CD4-positive, alpha-beta memory T cell (primary cell): ENCODE measurements around the gene GDF9. TPM values are rescaled to one million over a fixed set of nuclear protein-coding genes. Genes with fewer than 3 reads are reported as not detected.
"Not testable (repeated sequence)": the region's sequence is repeated elsewhere in the genome, so short reads cannot be mapped to it uniquely, and the experiment has no call there.

Source experiments
- CTCF ChIA-PET: fragments of 350-600 bp; sonication (Branson Sonifier 250); formaldehyde crosslinking; loops from one replicate; lab custom pipeline; 2021; ENCODE audit warnings: inconsistent platforms; ENCODE audit not compliant: partially characterized antibody; lab: Charles Lee
- POLR2A ChIA-PET: fragments of 350-600 bp; sonication (Branson Sonifier 250); formaldehyde crosslinking; loops from one replicate; lab custom pipeline; 2021; ENCODE audit not compliant: partially characterized antibody; lab: Charles Lee
- DNase-seq, 5 donors: peaks; one replicate each; pipeline versions ENCODE4 v3.0.0 to v3.0.0-alpha.2; 2020 to 2022; ENCODE audit warnings: mixed read lengths in 1 of 5
- H3K27ac ChIP-seq: one replicate; pipeline ENCODE4 v1.7.0; 2013; ENCODE audit warnings: low read depth, low read length
- H3K27me3 ChIP-seq: 2 replicates; pipeline ENCODE4 v1.7.0; 2013; ENCODE audit warnings: mild to moderate bottlenecking, low read length, moderate library complexity; ENCODE audit not compliant: insufficient read depth
- H3K36me3 ChIP-seq: 2 replicates; pipeline ENCODE4 v1.7.0; 2013; ENCODE audit warnings: mild to moderate bottlenecking, low read length, moderate library complexity; ENCODE audit not compliant: insufficient read depth
- H3K4me1 ChIP-seq: 2 replicates; pipeline ENCODE4 v1.7.0; 2013; ENCODE audit warnings: mild to moderate bottlenecking, low read length, moderate library complexity; ENCODE audit not compliant: insufficient read depth
- H3K4me3 ChIP-seq, 2 donors: one replicate each; pipeline ENCODE4 v1.7.0; 2013; ENCODE audit warnings: low read length in 2 of 2, mild to moderate bottlenecking in 1 of 2
- H3K9me3 ChIP-seq, 2 donors: one replicate each; pipeline ENCODE4 v1.7.0; 2013; ENCODE audit warnings: low read length in 2 of 2, control low read depth in 1 of 2; ENCODE audit not compliant: control insufficient read depth in 1 of 2
- H3K27ac Mint-ChIP-seq, 7 donors: one replicate each; pipeline ENCODE4 v1.8.0; 2020 to 2021; ENCODE audit warnings: mixed read lengths in 7 of 7, mild to moderate bottlenecking in 6 of 7, inconsistent platforms in 3 of 7, moderate library complexity in 3 of 7
- H3K27me3 Mint-ChIP-seq, 2 donors: one replicate each; pipeline ENCODE4 v1.8.0; 2020 to 2021; ENCODE audit warnings: mixed read lengths in 2 of 2
- H3K36me3 Mint-ChIP-seq, 2 donors: one replicate each; pipeline ENCODE4 v1.8.0; 2020 to 2021; ENCODE audit warnings: mixed read lengths in 2 of 2, inconsistent platforms in 1 of 2, mild to moderate bottlenecking in 1 of 2
- H3K4me1 Mint-ChIP-seq, 4 donors: one replicate each; pipeline ENCODE4 v1.8.0; 2020 to 2021; ENCODE audit warnings: mixed read lengths in 4 of 4, mild to moderate bottlenecking in 1 of 4
- H3K4me3 Mint-ChIP-seq, 8 donors: one replicate each; pipeline ENCODE4 v1.8.0; 2020 to 2021; ENCODE audit warnings: mixed read lengths in 8 of 8, mild to moderate bottlenecking in 7 of 8, moderate library complexity in 6 of 8, inconsistent platforms in 3 of 8
- H3K9me3 Mint-ChIP-seq, 8 donors: one replicate each; pipeline ENCODE4 v1.8.0; 2020 to 2021; ENCODE audit warnings: mixed read lengths in 8 of 8, mild to moderate bottlenecking in 5 of 8, inconsistent platforms in 3 of 8, moderate library complexity in 1 of 8
- intact Hi-C: fragments of 100-400 bp; cut with micrococcal nuclease; formaldehyde crosslinking; loops from one replicate; pipeline ENCODE4 v1.15.1; 2023
- polyA plus RNA-seq, 2 donors: library from polyadenylated mRNA; unstranded; fragments of 300-500 nt; fragmentation: Illumina TruSeq; gene quantifications; one replicate each; pipeline ENCODE4 v1.2.3, GENCODE V29; 2021
- total RNA-seq, 2 experiments: library from RNA; stranded (reverse); gene quantifications; one replicate each; pipeline ENCODE4 v1.2.3, GENCODE V29; 2021

GDF9 gene
- total and polyA plus RNA-seq, 4 experiments from 2014 or later, result 0.13 to 1.9 (median 0.72) TPM

DNA sequence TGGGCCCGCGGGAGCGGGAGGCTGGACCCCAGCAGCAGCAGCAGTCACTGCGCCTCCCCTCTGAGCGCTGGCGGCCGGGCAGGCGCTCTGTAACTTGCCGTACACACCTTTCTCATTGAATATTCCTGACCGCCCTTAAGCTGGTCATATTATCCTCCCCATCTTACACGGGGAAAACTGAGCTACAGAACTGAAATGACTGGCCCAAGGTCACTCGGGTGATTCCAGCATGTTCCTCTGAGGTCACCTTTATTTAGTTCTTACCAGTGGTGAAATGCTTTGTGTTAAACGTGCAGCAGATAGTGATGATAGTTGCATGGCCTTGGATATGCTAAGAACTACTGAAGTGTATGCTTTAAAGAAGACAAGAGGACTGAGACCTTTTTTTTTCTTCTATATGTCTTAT, 780 bp upstream of the GDF9 start:
- H3K27me3 ChIP-seq, result no peaks in the 10 kb centered on the region
- peaks cover 8% of the 10 kb centered on the region for H3K36me3 ChIP-seq
- Mint-ChIP-seq H3K9me3 (no peaks in the 10 kb centered on the region), H3K4me3 (peak overlapping the region; percentile 95 to 100 (median 100)), H3K27ac (peak overlapping the region; percentile 96 to 100 (median 100)), H3K27me3 (no peaks in the 10 kb centered on the region), H3K36me3 (peaks cover 12 to 34% of the 10 kb centered on the region in 2 donors), H3K4me1 (peaks cover 18 to 29% (median 22%) of the 10 kb centered on the region in 4 donors)
- peak overlapping the region; percentile 79 to 90 for H3K4me3 ChIP-seq
- ChIA-PET CTCF (interaction anchor here (1.5 to 4.3 kb wide), 2 partner anchors 16 to 341 kb away, joined by 3 to 23 read pairs; no protein-coding TSS in a partner anchor), POLR2A (interaction anchor here (0.7 to 2.4 kb wide), 9 partner anchors 10 to 456 kb away, joined by 3 to 18 read pairs (median 5); partner anchors contain the start of genes AFF4, HSPA4 and IRF1)
- intact Hi-C loops, result loop anchor here (2.0 to 5.0 kb wide), 2 partner anchors 96 to 120 kb away; partner anchors contain the start of genes AFF4 and CCNI2
- no peaks in the 10 kb centered on the region for H3K9me3 ChIP-seq
- peaks cover 21% of the 10 kb centered on the region for H3K4me1 ChIP-seq
- H3K27ac ChIP-seq, result peak overlapping the region; percentile 93
- no peak for DNase-seq

DNA sequence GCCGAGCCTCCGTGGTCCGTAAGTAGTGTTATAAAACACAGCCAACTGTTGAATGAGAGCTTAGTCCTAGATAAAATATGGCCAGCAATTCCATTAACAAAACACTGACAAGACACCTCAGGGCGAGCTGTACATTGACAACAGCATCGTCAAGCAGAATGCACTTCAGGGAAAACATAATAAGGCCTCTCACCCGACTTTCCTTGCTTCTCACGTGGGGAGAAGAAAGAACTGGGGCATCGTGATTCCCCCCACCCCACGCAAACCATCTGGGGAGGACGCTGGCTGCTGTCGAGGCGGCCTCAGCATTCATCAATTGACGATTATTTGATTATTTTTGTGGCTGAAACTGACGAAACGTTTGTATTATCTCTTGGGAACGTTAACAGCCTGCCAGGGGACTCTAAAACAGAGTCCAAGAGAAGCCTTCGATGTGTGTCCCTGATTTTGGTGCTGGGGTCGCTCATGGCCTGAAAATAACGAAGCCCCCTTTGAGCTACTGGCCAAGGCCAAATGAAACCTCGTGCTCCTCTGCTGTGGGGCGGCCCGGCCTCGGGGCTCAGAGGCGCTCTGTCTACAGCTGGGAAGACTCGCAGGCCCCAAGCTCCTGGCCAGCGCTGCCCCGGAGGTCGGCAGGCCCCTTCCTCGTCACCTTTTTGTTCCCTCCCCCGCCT, 464 bp downstream of the GDF9 start:
- no peaks in the 10 kb centered on the region for H3K9me3 ChIP-seq
- no peaks in the 10 kb centered on the region for H3K27me3 ChIP-seq
- Mint-ChIP-seq H3K36me3 (peaks cover 12 to 30% of the 10 kb centered on the region in 2 donors), H3K4me3 (peak overlapping the region; percentile 95 to 100 (median 100)), H3K4me1 (peaks cover 18 to 29% (median 22%) of the 10 kb centered on the region in 4 donors), H3K27me3 (no peaks in the 10 kb centered on the region), H3K9me3 (no peaks in the 10 kb centered on the region), H3K27ac (peak overlapping the region; percentile 96 to 100 (median 100))
- peaks cover 8% of the 10 kb centered on the region for H3K36me3 ChIP-seq
- ChIA-PET CTCF (interaction anchor here (0.5 to 4.3 kb wide), 4 partner anchors 18 to 340 kb away, joined by 3 to 23 read pairs (median 3); partner anchors contain the start of gene CCNI2), POLR2A (interaction anchor here (0.7 to 2.4 kb wide), 10 partner anchors 11 to 1546 kb away, joined by 3 to 18 read pairs (median 5); partner anchors contain the start of genes AFF4, CDKN2AIPNL, HSPA4 and IRF1)
- peak overlapping the region; percentile 93 for H3K27ac ChIP-seq
- intact Hi-C loops, result loop anchor here (1.0 to 5.0 kb wide), 3 partner anchors 97 to 185 kb away; partner anchors contain the start of genes AFF4 and CCNI2
- peaks cover 21% of the 10 kb centered on the region for H3K4me1 ChIP-seq
- peak overlapping the region; percentile 79 to 90 for H3K4me3 ChIP-seq
- peak in 1 of 5 donors; percentile 6 for DNase-seq

DNA sequence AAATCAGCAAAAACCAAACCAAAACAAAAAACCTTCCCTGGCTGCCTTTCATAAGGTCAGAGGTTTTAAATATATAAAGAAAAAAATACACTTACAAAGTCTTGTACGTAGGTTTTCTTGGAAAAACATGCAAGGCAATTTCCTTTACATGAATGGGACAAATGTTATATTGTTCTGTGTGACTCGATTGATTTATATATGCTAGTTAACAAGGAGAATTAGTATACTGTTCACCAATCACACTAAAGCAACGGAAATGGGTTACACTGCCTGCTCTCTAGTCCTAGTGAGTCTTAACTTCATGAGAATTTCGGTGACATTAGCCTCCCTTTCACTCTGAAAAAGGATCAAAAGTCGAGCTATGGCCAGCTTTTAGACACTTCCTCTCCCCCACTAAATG, 5.5 kb downstream of the GDF9 start:
- Histone ChIP-seq H3K27ac (no peak overlapping the region), H3K4me1 (peaks cover 5% of the 10 kb centered on the region), H3K27me3 (no peaks in the 10 kb centered on the region), H3K9me3 (no peaks in the 10 kb centered on the region), H3K4me3 (no peak overlapping the region), H3K36me3 (no peaks in the 10 kb centered on the region)
- ChIA-PET CTCF (interaction anchor here (0.6 to 1.4 kb wide), 2 partner anchors 23 to 245 kb away, joined by 3 to 5 read pairs; no protein-coding TSS in a partner anchor), POLR2A (no interaction called here)
- peaks cover 1 to 4% of the 10 kb centered on the region in 2 donors for H3K27me3 Mint-ChIP-seq
- no peaks in the 10 kb centered on the region for H3K9me3 Mint-ChIP-seq
- intact Hi-C loops, result no loop called here
- H3K4me3 Mint-ChIP-seq, result no peak overlapping the region
- H3K36me3 Mint-ChIP-seq, result no peaks in the 10 kb centered on the region
- DNase-seq, result no peak
- H3K4me1 Mint-ChIP-seq, result peaks cover 3 to 7% (median 5%) of the 10 kb centered on the region in 4 donors
- H3K27ac Mint-ChIP-seq, result no peak overlapping the region

- ChIA-PET CTCF (interaction anchor here (1.1 to 1.3 kb wide), 2 partner anchors 30 to 39 kb away, joined by 3 read pairs; no protein-coding TSS in a partner anchor), POLR2A (no interaction called here)
- Histone ChIP-seq H3K27me3 (no peaks in the 10 kb centered on the region), H3K27ac (no peak overlapping the region), H3K36me3 (no peaks in the 10 kb centered on the region), H3K4me1 (no peaks in the 10 kb centered on the region), H3K4me3 (no peak overlapping the region), H3K9me3 (no peaks in the 10 kb centered on the region)
- no peaks in the 10 kb centered on the region for H3K9me3 Mint-ChIP-seq
- H3K27ac Mint-ChIP-seq, result peak overlapping the region in 1 of 7 donors; percentile 15
- H3K27me3 Mint-ChIP-seq, result peaks cover 4% of the 10 kb centered on the region in 2 donors
- intact Hi-C loops, result no loop called here
- no peaks in the 10 kb centered on the region for H3K36me3 Mint-ChIP-seq
- DNase-seq, result no peak
- H3K4me3 Mint-ChIP-seq, result no peak overlapping the region
- H3K4me1 Mint-ChIP-seq, result no peaks in the 10 kb centered on the region
Observed at GRCh38 chr5:132859889-132860437, 6.3 kb downstream of the GDF9 start.

DNA sequence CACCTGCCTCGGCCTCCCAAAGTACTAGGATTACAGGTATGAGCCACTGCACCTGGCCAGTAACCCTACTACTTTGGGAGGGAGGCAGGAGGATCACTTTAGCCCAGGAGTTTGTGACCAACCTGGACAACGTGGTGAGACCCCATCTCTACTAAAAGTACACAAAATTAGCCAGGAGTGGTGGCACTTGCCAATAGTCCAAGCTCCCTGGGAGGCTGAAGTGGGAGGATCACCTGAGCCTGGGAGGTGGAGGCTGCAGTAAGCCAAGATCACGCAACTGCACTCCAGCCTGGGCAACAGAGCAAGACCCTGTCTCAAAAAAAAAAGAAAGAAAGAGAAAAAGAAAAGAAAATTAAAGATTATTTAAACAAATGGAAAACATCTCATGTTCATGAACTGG, 10.3 kb downstream of the GDF9 start:
- no peak overlapping the region for H3K27ac Mint-ChIP-seq
- no peak overlapping the region for H3K4me3 Mint-ChIP-seq
- no peaks in the 10 kb centered on the region for H3K4me1 Mint-ChIP-seq
- ChIA-PET POLR2A (no interaction called here), CTCF (interaction anchor here (0.6 kb wide), 1 partner anchor 241 kb away, joined by 3 read pairs; no protein-coding TSS in a partner anchor)
- intact Hi-C loops, result no loop called here
- peaks cover 4% of the 10 kb centered on the region in 2 donors for H3K27me3 Mint-ChIP-seq
- no peaks in the 10 kb centered on the region for H3K36me3 ChIP-seq
- H3K36me3 Mint-ChIP-seq, result no peaks in the 10 kb centered on the region
- H3K9me3 ChIP-seq, result no peaks in the 10 kb centered on the region
- no peak overlapping the region for H3K27ac ChIP-seq
- no peak overlapping the region for H3K4me3 ChIP-seq
- H3K9me3 Mint-ChIP-seq, result no peaks in the 10 kb centered on the region
- H3K27me3 ChIP-seq, result no peaks in the 10 kb centered on the region
- no peak for DNase-seq
- H3K4me1 ChIP-seq, result no peaks in the 10 kb centered on the region

DNA sequence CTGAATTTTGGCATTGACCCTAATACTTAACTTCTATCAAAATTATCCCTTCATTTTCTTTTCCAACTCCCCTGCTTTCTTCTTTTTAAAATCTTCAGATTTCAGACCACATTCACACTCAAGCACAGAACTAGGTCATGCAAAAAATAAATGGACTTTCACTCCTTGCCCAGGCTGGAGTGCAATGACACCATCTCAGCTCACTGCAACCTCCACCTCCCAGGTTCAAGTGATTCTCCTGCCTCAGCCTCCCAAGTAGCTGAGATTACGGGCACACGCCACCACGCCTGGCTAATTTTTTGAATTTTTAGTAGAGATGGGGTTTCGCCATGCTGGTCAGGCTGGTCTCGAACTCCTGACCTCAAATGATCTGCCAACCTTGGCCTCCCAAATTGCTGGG, 11.3 kb downstream of the GDF9 start:
- H3K4me3 Mint-ChIP-seq, H3K9me3 ChIP-seq, H3K27me3 ChIP-seq, H3K27ac Mint-ChIP-seq, H3K27ac ChIP-seq, intact Hi-C loops, H3K9me3 Mint-ChIP-seq, POLR2A ChIA-PET, H3K27me3 Mint-ChIP-seq, H3K4me3 ChIP-seq, DNase-seq, H3K4me1 Mint-ChIP-seq, H3K36me3 ChIP-seq, H3K36me3 Mint-ChIP-seq, H3K4me1 ChIP-seq: not testable (repeated sequence)
- CTCF ChIA-PET, result interaction anchor here (1.5 to 1.7 kb wide), 2 partner anchors 9 to 26 kb away, joined by 6 read pairs; no protein-coding TSS in a partner anchor

DNA sequence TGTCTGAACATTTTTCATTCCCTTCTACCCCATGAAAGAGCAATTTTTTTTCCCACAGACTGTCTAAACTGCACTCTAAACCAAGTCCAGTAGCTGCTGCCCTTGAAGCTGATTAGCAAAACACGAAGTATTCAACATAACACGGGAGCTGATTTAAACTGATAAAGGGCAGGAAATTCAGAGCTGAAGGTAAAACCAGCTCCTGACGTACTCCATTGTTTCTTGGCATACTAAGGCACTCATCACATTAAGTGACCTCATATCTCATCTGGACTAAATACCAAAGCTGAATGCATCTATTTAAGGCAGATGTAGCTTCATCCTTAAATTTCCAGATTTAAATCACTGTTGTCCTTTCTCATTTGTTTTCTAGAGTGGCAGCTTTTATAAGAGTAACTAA, 12.0 kb downstream of the GDF9 start:
- Histone ChIP-seq H3K27ac (no peak overlapping the region), H3K36me3 (no peaks in the 10 kb centered on the region), H3K4me3 (no peak overlapping the region), H3K9me3 (no peaks in the 10 kb centered on the region), H3K27me3 (no peaks in the 10 kb centered on the region), H3K4me1 (no peaks in the 10 kb centered on the region)
- no peak overlapping the region for H3K4me3 Mint-ChIP-seq
- no peaks in the 10 kb centered on the region for H3K4me1 Mint-ChIP-seq
- ChIA-PET POLR2A (interaction anchor here (1.0 kb wide), 1 partner anchor 107 kb away, joined by 3 read pairs; the partner anchor contains the start of gene CCNI2), CTCF (interaction anchor here (1.5 to 1.7 kb wide), 2 partner anchors 10 to 25 kb away, joined by 6 read pairs; no protein-coding TSS in a partner anchor)
- DNase-seq, result no peak
- H3K9me3 Mint-ChIP-seq, result no peaks in the 10 kb centered on the region
- intact Hi-C loops, result no loop called here
- no peaks in the 10 kb centered on the region for H3K36me3 Mint-ChIP-seq
- H3K27ac Mint-ChIP-seq, result no peak overlapping the region
- peaks cover 4% of the 10 kb centered on the region in 2 donors for H3K27me3 Mint-ChIP-seq
